NCI-H2029 (cell line): ENCODE measurements around the gene ASB7.
"Not testable (repeated sequence)": the region's sequence is repeated elsewhere in the genome, so short reads cannot be mapped to it uniquely, and the experiment has no call there.

Experiments
- DNase-seq: peaks from one replicate; lab custom pipeline; 2025; lab: John Stamatoyannopoulos, UW

Gene ASB7

GRCh38 chr15:100651253-100651652 lies 48.9 kb downstream of the ASB7 start:
- DNase-seq, result no peak

DNA sequence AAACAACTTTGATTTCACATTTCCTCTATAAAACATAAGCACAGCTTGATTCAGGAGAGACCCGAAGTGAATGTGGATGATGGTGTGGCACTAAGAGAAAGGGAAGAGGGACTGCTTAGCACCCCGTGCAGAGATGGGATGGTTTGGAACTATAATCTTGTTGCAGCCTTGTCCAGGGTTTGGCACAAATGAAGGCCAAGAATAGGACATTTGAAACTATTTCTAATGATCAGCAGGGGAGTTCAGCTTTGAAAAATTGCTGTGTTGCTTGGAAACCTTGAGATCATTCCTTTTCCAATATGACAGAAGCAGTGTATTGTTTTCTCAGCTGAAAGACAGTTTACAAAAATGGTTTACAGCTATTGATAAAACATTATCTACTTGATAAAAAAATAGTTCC lies 49.7 kb downstream of the ASB7 start:
- no peak for DNase-seq

- no peak for DNase-seq
Measured at GRCh38 chr15:100653608-100654007, 51.2 kb downstream of the ASB7 start.

GRCh38 chr15:100658895-100659294 lies 56.5 kb downstream of the ASB7 start:
- no peak for DNase-seq

GRCh38 chr15:100661156-100661555 lies 58.8 kb downstream of the ASB7 start:
- DNase-seq, result no peak

GRCh38 chr15:100663086-100663914 lies 60.9 kb downstream of the ASB7 start:
- no peak for DNase-seq

GRCh38 chr15:100663915-100664281 lies 61.5 kb downstream of the ASB7 start:
- no peak for DNase-seq

DNA sequence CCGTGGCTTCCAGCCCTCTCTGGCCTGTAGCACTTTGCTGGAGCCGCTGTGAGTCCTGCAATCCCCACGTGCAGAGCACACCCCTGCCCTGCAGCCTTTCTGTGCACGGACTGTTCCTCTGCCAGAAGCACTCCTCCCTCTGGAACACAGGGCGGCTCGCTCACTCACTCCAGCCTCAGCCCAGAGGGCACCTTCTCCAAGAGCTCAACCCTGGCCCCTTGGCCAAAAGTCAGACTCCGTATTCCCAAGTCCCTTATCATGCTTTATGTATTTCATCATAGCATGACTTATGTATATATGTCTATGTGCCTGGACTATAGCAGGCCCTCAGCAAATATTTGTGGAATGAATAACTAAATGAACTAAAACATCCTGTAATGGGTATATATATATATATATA lies 63.2 kb downstream of the ASB7 start:
- DNase-seq, result no peak

DNA sequence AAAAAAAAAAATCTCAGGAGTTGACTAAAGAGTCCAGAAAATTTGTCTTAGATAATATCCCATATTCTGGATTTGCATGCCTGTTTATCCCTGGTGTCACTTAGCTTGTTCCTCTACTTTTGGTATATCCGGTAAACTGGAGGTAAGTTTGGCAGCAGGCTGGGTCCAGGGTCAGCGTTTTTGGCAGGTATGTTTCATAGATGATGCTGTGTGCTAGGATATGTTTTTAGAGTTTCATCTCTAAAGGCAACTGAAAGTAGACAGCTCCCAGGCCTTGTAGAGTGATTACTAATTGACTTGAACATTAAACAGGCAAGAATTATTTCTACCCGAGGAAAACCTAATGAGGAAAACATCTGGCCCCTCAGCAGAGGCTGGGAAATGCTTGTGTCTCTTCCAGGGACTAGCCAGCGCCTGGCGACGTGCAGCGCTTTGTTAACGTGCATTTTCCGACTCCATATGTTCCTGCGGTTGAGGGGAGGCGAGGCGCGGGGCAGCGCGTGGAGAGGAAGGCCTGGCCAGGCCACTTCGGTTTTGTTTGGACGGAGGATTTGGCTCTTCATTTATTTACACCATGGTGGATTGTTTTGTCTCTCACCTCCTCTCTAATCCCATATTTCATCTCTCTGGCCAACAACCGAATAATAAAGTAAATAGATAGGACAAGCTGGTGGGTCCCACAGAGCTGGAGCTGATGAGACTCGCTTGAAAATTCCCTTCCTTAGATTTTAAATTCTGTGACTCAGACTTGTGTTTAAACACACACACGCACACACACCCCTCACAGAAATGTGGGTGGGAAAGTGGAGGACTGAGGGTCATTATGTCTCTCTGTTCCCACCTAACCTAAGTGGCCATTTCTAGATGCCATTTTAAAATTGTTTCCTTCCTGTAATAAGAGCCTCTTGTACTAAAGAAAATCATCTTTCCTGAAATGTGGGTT lies 65.3 kb downstream of the ASB7 start:
- DNase-seq, result no peak

GRCh38 chr15:100668348-100668745 lies 66.0 kb downstream of the ASB7 start:
- DNase-seq, result no peak

DNA sequence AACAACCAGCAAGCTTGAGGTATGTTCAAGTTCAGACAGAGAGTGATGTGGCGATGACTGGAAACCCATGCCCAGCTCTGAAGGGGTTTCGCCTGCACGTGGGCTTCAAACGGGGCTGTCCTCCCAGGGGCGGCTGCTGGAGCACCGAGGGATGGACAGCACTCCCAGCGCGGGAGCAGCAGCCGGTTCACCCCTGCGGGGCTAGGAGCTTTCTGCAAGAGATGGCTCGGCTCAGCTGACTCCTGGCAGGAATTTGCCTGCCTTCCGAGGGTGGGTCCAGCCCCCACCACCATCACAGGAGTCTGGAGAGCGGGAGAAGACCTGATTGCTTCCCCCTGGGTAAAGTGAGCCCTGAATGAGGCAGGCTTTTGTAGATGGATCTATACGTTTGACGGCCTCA lies 66.9 kb downstream of the ASB7 start:
- no peak for DNase-seq

DNA sequence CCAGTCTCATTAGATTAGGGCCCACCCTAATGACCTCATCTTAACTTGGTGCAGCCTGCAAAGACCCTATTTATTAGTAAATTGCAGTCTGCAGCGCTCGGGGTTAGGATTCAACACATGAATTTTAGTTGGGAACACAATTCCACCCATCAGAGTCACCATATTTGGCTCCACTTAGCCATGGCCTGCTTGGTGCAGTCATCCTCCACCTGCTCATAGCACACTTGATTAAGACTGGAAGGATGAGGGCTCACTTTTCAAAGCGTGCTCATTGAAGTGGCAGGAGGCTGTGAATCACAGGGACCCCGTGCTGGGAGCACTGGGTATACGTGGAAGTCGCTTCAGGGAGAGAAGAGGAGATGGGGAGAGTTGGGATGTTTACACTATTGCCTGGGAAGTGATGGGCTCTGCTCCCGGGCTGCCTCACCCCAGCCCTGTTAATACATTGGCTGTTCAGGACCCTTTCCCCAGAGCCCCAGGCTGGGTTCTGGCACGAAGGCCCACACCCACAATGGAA lies 68.2 kb downstream of the ASB7 start:
- DNase-seq, result no peak

DNA sequence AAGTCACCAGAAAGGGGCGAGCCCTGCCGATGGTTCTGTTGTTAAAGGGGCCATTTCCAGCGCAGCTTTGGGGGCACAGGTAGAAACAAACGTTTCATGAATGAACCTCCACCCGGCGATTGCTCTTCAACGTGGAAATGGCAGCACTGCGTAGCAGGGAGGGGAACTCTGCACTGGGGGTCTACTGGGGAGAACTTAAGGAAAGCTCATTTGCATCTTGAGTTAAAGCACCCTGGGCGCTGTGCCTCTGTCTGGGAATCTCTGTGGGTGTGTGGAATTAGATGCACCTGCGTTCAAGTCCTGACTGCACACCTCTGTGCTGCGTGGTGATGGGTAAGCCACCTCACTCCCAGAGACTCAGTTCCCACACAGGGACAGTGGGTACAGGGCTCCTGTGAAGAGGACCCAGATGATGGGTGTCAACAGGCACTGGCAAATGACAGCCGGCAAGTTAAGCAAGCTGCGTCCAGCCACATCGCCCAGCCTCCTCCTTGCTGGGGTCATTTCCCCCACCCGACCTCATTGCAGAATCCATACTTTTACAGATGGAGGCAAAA lies 68.8 kb downstream of the ASB7 start:
- DNase-seq, result no peak

GRCh38 chr15:100671858-100672543 lies 69.6 kb downstream of the ASB7 start:
- no peak for DNase-seq

DNA sequence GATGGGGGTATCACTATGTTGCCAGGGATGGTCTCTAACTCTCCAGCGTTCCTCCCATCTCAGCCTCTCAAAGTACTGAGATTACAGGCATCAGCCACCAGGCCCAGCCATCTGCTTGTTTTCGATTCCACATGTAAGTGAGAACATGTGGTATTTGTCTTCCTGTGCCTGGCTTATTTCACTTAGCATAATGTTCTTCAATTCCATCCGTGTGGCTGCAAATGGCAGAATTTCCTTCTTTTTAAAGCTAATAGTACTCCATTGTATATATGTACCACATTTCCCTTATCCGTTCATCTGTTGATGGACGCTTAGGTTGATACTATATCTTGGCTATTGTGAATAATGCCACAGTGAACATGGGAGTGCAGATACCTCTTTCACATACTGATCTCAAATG lies 70.6 kb downstream of the ASB7 start:
- DNase-seq, result no peak

GRCh38 chr15:100679151-100679550 lies 76.8 kb downstream of the ASB7 start:
- not testable (repeated sequence) for DNase-seq

DNA sequence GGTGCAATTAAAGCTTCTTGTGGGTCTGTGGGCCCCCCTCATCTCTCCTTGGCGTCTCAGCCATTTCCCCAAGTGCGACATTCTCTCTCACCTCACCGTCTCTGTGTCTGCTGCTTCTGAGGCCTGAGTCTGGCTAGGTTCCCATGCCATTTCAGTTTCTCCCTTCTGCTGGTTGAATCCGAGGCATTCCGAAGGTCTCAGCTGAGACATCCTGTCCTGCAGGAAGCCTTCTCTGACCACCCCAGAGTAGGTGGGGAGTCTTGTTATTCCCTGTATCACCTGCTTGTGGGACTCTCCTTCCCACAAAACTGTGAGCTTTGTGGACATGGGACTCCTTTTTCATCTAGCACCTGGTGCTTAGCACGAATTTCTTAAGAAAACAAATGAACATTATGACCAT lies 78.3 kb downstream of the ASB7 start:
- DNase-seq, result no peak

- DNase-seq, result no peak
Measured at GRCh38 chr15:100681335-100681746, 79.0 kb downstream of the ASB7 start.

DNA sequence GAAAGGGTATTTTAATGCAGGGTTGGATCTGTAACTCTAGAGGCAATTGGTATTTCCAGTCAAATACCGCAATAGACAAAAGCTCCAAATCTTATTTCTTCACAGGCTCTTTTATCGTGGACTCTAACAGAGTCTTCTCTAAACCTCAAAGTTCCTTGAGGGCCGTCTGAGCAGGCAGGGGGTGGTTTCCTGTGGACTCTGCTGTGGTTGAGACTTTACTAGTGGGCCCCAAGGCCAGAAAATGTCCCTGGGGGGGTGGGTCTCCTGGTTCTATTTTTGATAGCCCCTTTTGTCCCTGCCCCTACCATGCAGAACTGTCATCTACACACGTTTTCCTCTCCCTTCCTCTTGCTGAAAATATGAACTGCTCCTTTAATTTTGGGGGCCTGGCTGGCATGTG lies 80.1 kb downstream of the ASB7 start:
- DNase-seq, result no peak

DNA sequence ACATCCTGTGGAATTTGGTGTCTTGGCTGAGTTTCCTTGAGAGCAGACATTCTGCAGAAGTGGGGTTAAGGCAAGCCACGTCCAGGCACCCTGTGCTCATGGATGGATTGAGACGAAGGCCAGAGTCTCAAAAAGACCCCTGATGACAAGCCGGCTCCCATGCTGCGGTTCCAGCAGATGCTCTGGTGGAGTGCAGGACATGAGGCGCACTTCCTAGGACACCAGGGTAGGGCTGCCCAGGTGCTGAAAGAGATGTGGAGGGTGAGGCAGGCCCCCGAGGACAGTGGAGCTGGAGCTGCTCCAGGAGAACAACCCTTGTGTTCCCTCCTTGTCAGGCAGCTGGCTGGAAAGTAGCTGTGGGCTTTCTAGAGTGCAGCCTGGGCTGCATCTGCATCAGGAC lies 81.0 kb downstream of the ASB7 start:
- no peak for DNase-seq

DNA sequence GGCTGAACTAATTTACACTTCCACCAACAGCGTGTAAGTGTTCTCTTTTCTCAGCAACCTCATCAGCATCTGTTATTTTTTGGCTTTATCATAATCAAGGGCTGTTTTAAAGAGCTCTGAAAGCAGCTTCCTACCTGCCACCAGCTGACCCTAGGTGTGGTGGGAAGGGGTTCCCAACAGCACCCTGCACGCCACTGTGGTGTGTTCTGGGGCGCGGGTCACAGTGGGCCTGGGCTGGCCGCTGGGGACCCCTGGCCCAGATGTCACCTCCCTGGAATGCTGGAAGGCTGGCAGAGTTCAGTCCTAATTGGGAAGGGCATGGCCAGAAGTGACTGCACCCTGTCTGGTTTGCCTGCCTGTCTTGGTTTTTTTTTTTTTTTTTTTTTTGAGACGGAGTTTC lies 82.2 kb downstream of the ASB7 start:
- no peak for DNase-seq
